ENCODE data around the gene CNIH3. TPM values are rescaled to one million over a fixed set of nuclear protein-coding genes. Genes with fewer than 3 reads are reported as not detected.
A peak's percentile ranks its signal among the peaks of the same experiment; 100 is the strongest.

The CNIH3 gene
- total RNA-seq, 3 donors from 2014 or later: 3.8 to 5.2 (median 4.4) TPM

GRCh38 chr1:224640587-224640986 is 24.5 kb downstream of the CNIH3 start:
- Histone ChIP-seq H3K4me3 (no peak overlapping the region), H3K9me3 (no peaks in the 10 kb centered on the region), H3K4me1 (no peaks in the 10 kb centered on the region), H3K27me3 (no peaks in the 10 kb centered on the region), H3K36me3 (no peaks in the 10 kb centered on the region), H3K27ac (no peak overlapping the region)
- TF ChIP-seq CTCF (IDR thresholded peaks at IDR 0.05) (no peak), POLR2AphosphoS5 (IDR thresholded peaks at IDR 0.05) (no peak), POLR2A (IDR thresholded peaks at IDR 0.05) (no peak)
- DNase-seq (ENCODE audit: low spot score in 2 of 2): no peak
- intact Hi-C loops (cut with DNase I; ENCODE audit: low total_unique reads): no loop called here

DNA sequence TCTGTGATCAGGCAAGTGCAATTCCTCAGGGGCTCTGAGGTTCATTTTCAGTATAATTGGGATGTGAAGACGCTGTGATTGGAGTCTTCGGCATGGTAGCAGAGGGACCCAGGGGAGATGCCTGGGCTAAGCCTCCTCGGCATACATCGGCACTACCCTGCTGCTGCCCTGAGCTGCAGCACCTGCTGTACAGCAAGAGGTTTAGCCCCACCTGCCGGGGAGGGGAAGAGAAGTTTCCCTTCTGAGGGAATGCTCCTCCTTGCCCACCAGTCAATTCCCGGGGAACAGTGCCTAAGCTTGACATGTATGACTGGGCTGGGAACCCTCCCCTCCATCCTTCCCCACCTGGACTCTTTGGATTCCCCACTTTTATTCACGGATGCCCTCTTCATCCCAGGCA is 24.9 kb downstream of the CNIH3 start:
- TF ChIP-seq POLR2AphosphoS5 (IDR thresholded peaks at IDR 0.05) (no peak), CTCF (IDR thresholded peaks at IDR 0.05) (no peak), POLR2A (IDR thresholded peaks at IDR 0.05) (no peak)
- H3K4me3 ChIP-seq: no peak overlapping the region
- intact Hi-C loops (cut with DNase I; ENCODE audit: low total_unique reads): no loop called here
- no peaks in the 10 kb centered on the region for H3K9me3 ChIP-seq
- DNase-seq (ENCODE audit: low spot score in 2 of 2): no peak
- no peak overlapping the region for H3K27ac ChIP-seq
- H3K4me1 ChIP-seq: no peaks in the 10 kb centered on the region
- no peaks in the 10 kb centered on the region for H3K27me3 ChIP-seq
- no peaks in the 10 kb centered on the region for H3K36me3 ChIP-seq

- Histone ChIP-seq H3K27ac (no peak overlapping the region), H3K9me3 (no peaks in the 10 kb centered on the region), H3K27me3 (no peaks in the 10 kb centered on the region), H3K4me1 (no peaks in the 10 kb centered on the region), H3K4me3 (no peak overlapping the region), H3K36me3 (no peaks in the 10 kb centered on the region)
- TF ChIP-seq POLR2AphosphoS5 (IDR thresholded peaks at IDR 0.05) (no peak), CTCF (IDR thresholded peaks at IDR 0.05) (no peak)
- DNase-seq (ENCODE audit: low spot score in 2 of 2): no peak
- intact Hi-C loops (cut with DNase I; ENCODE audit: low total_unique reads): no loop called here
Measured at GRCh38 chr1:224643653-224644052, 27.5 kb downstream of the CNIH3 start.

- Histone ChIP-seq H3K4me3 (no peak overlapping the region), H3K27me3 (no peaks in the 10 kb centered on the region), H3K4me1 (no peaks in the 10 kb centered on the region), H3K27ac (no peak overlapping the region), H3K36me3 (no peaks in the 10 kb centered on the region), H3K9me3 (no peaks in the 10 kb centered on the region)
- intact Hi-C loops (cut with DNase I; ENCODE audit: low total_unique reads): no loop called here
- no peak for TF ChIP-seq POLR2A (IDR thresholded peaks at IDR 0.05)
- TF ChIP-seq CTCF (IDR thresholded peaks at IDR 0.05): peak; percentile 55 to 71 (median 71)
- DNase-seq (ENCODE audit: low spot score in 2 of 2): no peak
Measured at GRCh38 chr1:224644553-224645154, 28.5 kb downstream of the CNIH3 start.

GRCh38 chr1:224647449-224647848 is 31.3 kb downstream of the CNIH3 start:
- TF ChIP-seq CTCF (IDR thresholded peaks at IDR 0.05): no peak
- no peak for TF ChIP-seq POLR2AphosphoS5 (IDR thresholded peaks at IDR 0.05)
- TF ChIP-seq POLR2A (IDR thresholded peaks at IDR 0.05): no peak
- H3K4me1 ChIP-seq: no peaks in the 10 kb centered on the region
- intact Hi-C loops (cut with DNase I; ENCODE audit: low total_unique reads): no loop called here

More at GRCh38 chr1:224647449-224647848, 31.3 kb downstream of the CNIH3 start:
- Histone ChIP-seq H3K4me3 (no peak overlapping the region), H3K9me3 (no peaks in the 10 kb centered on the region), H3K36me3 (no peaks in the 10 kb centered on the region), H3K27me3 (no peaks in the 10 kb centered on the region), H3K27ac (no peak overlapping the region)
- no peak for DNase-seq (ENCODE audit: low spot score in 2 of 2)

Data from breast epithelium (tissue), 4 donors.